GM21723 (cell line): Measurements from ENCODE around the gene IPCEF1.
"Not testable (repeated sequence)": the region's sequence is repeated elsewhere in the genome, so short reads cannot be mapped to it uniquely, and the experiment has no call there.

Experiments used
- ATAC-seq: cut with Tn5 transposase; IDR thresholded peaks from one replicate; pipeline ENCODE4 v1.9.1; 2021; ENCODE audit warnings: mild to moderate bottlenecking, moderate library complexity; ENCODE audit not compliant: unreplicated experiment

Gene IPCEF1

GRCh38 chr6:154227862-154228520 is 128.6 kb downstream of the IPCEF1 start:
- ATAC-seq = no peak

GRCh38 chr6:154226461-154226860 is 130.1 kb downstream of the IPCEF1 start:
- no peak for ATAC-seq

GRCh38 chr6:154223296-154223695 is 133.3 kb downstream of the IPCEF1 start:
- ATAC-seq = no peak

GRCh38 chr6:154222716-154223115 is 133.9 kb downstream of the IPCEF1 start:
- no peak for ATAC-seq

GRCh38 chr6:154219250-154219649 is 137.4 kb downstream of the IPCEF1 start:
- no peak for ATAC-seq

- ATAC-seq = no peak
Observed at GRCh38 chr6:154218787-154219186, 137.8 kb downstream of the IPCEF1 start.

- no peak for ATAC-seq
Observed at GRCh38 chr6:154218301-154218700, 138.3 kb downstream of the IPCEF1 start.

GRCh38 chr6:154213782-154214181 is 142.8 kb downstream of the IPCEF1 start:
- ATAC-seq = no peak

- no peak for ATAC-seq
Observed at GRCh38 chr6:154210678-154211077, 145.9 kb downstream of the IPCEF1 start.

- ATAC-seq = no peak
Observed at GRCh38 chr6:154209555-154209954, 147.0 kb downstream of the IPCEF1 start.

GRCh38 chr6:154206996-154207395 is 149.6 kb downstream of the IPCEF1 start:
- ATAC-seq = no peak

- no peak for ATAC-seq
Observed at GRCh38 chr6:154206141-154206540, 150.5 kb downstream of the IPCEF1 start.

- no peak for ATAC-seq
Observed at GRCh38 chr6:154202958-154203357, 153.6 kb downstream of the IPCEF1 start.

GRCh38 chr6:154202339-154202738 is 154.3 kb downstream of the IPCEF1 start:
- ATAC-seq = no peak

- ATAC-seq = not testable (repeated sequence)
Observed at GRCh38 chr6:154201688-154202087, 154.9 kb downstream of the IPCEF1 start.

- ATAC-seq = no peak
Observed at GRCh38 chr6:154197196-154197860, 159.3 kb downstream of the IPCEF1 start.

- no peak for ATAC-seq
Observed at GRCh38 chr6:154196333-154196885, 160.2 kb downstream of the IPCEF1 start.

- ATAC-seq = no peak
Observed at GRCh38 chr6:154187714-154188113, 168.9 kb downstream of the IPCEF1 start.

GRCh38 chr6:154187203-154187602 is 169.4 kb downstream of the IPCEF1 start:
- ATAC-seq = no peak

GRCh38 chr6:154179434-154179833 is 177.2 kb downstream of the IPCEF1 start:
- no peak for ATAC-seq

GRCh38 chr6:154172393-154172792 is 184.2 kb downstream of the IPCEF1 start:
- ATAC-seq = not testable (repeated sequence)

GRCh38 chr6:154170106-154170505 is 186.5 kb downstream of the IPCEF1 start:
- ATAC-seq = no peak
